Pancreas (tissue), 10 donors: Measurements from ENCODE around the gene ZBTB16. TPM values are rescaled to one million over a fixed set of nuclear protein-coding genes. Genes with fewer than 3 reads are reported as not detected.

Source experiments
- ATAC-seq, 4 donors: fragments of 200-7000 bp; cut with Tn5 transposase; one replicate each; pipeline versions ENCODE4 v1.8.0 to v1.9.1; 2020; ENCODE audit warnings: mild to moderate bottlenecking in 4 of 4, moderate library complexity in 4 of 4
- DNase-seq, 6 donors: peaks; one replicate each; pipeline ENCODE4 v3.0.0-alpha.2; 2020
- FAIRE-seq: peaks from 2 replicates; lab custom pipeline; 2012; peaks lifted over from hg19 to GRCh38; lab: Jason Lieb, UNC
- H3K27ac ChIP-seq, 4 donors: fragments of 200-600 bp; sonication (generic); 1 replicate in 3 of 4; 2 replicates in 1 of 4; pipeline versions ENCODE4 v1.5.0 to v1.8.0; 2020
- H3K27me3 ChIP-seq, 4 donors: fragments of 200-600 bp; one replicate each; pipeline ENCODE4 v1.8.0; 2021
- H3K36me3 ChIP-seq, 3 donors: fragments of 200-600 bp; sonication (generic) in 1 of 3; one replicate each; pipeline versions ENCODE4 v1.5.0 to v1.8.0; 2020 to 2021
- H3K4me1 ChIP-seq, 3 donors: fragments of 200-600 bp; one replicate each; pipeline ENCODE4 v1.8.0; 2021
- H3K4me3 ChIP-seq, 4 donors: fragments of 200-600 bp; sonication (generic) in 2 of 4; one replicate each; pipeline versions ENCODE4 v1.5.0 to v1.8.0; 2020 to 2021
- H3K9me3 ChIP-seq, 4 donors: fragments of 200-600 bp; one replicate each; pipeline ENCODE4 v1.8.0; 2021
- WGBS, 2 donors: extraction: QIAGEN DNeasy Blood & Tissue Kit; methylation state at CpG; one replicate each; pipeline ENCODE4 v1.1.7; 2013; 5-methylcytosine and 5-hydroxymethylcytosine counted together
- intact Hi-C, 3 donors: fragments of 100-400 bp; cut with DNase I; formaldehyde crosslinking; loops; one replicate each; pipeline versions ENCODE4 v1.11.1 to v1.14.2; 2022
- polyA plus RNA-seq, 2 donors: library from polyadenylated mRNA; stranded (reverse); fragments of 200-250 nt; gene quantifications; one replicate each; pipeline ENCODE4 v1.2.3, GENCODE V29; 2013
- total RNA-seq, 6 donors: library from RNA; stranded (reverse); fragmentation: NEBNext Ultra II Directional in 4 of 6; extraction: Animal tissue kit (Norgen Biotek cat#: 25700) in 4 of 6; gene quantifications; one replicate each; pipeline versions ENCODE4 v1.2.1 to v1.2.4, GENCODE V29; 2021 to 2023
- TF ChIP-seq, protein P1 (sequence below), 4 donors: fragments of 200-600 bp; sonication (generic) in 3 of 4; IDR thresholded peaks; one replicate each; pipeline versions ENCODE4 v1.5.0 to v1.8.0; 2021; ENCODE audit warnings: antibody characterized with exemption in 4 of 4
- donor health status: healthy with polysubstance abuse.
- donor health status: DM: no; HTN: no; CAD: no; lungs with moderate emphysema.
- donor health status: DM: no; HTN: no; CAD: no.
- donor health status: control.
- donor health status: control.
- donor health status: Bipolar disorder and iron deficiency.
- donor health status: DM: yes; HTN: yes; CAD: no.
- donor health status: DM: no; HTN: no; CAD: no.
- donor health status: DM: no; HTN: no; CAD: no.
- donor health status: DM: yes; HTN: yes; CAD: no.

Gene ZBTB16
- total and polyA plus RNA-seq, 8 donors, result 8.1 to 76.4 (median 42.3) TPM

GRCh38 chr11:114098927-114099326 is 39.4 kb downstream of the ZBTB16 start:
- ATAC-seq, result peak; percentile 87 to 92 (median 88)
- no peaks in the 10 kb centered on the region for H3K36me3 ChIP-seq
- peak in 3 of 6 donors; percentile 64 to 71 (median 70) for DNase-seq
- H3K27me3 ChIP-seq, result no peaks in the 10 kb centered on the region
- TF ChIP-seq, protein P1, sequence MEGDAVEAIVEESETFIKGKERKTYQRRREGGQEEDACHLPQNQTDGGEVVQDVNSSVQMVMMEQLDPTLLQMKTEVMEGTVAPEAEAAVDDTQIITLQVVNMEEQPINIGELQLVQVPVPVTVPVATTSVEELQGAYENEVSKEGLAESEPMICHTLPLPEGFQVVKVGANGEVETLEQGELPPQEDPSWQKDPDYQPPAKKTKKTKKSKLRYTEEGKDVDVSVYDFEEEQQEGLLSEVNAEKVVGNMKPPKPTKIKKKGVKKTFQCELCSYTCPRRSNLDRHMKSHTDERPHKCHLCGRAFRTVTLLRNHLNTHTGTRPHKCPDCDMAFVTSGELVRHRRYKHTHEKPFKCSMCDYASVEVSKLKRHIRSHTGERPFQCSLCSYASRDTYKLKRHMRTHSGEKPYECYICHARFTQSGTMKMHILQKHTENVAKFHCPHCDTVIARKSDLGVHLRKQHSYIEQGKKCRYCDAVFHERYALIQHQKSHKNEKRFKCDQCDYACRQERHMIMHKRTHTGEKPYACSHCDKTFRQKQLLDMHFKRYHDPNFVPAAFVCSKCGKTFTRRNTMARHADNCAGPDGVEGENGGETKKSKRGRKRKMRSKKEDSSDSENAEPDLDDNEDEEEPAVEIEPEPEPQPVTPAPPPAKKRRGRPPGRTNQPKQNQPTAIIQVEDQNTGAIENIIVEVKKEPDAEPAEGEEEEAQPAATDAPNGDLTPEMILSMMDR (IDR thresholded peaks at IDR 0.05), result no peak
- 6 to 18% methylated on average over 3 of the region's 3 CpGs for WGBS, 2 donors
- intact Hi-C loops, result no loop called here
- H3K27ac ChIP-seq, result peak overlapping the region; percentile 50 to 89 (median 71)
- H3K9me3 ChIP-seq, result no peaks in the 10 kb centered on the region
- FAIRE-seq, result no peak
- H3K4me1 ChIP-seq, result peaks cover 57 to 71% (median 62%) of the 10 kb centered on the region in 3 donors
- H3K4me3 ChIP-seq, result peak overlapping the region in 1 of 4 donors; percentile 27

DNA sequence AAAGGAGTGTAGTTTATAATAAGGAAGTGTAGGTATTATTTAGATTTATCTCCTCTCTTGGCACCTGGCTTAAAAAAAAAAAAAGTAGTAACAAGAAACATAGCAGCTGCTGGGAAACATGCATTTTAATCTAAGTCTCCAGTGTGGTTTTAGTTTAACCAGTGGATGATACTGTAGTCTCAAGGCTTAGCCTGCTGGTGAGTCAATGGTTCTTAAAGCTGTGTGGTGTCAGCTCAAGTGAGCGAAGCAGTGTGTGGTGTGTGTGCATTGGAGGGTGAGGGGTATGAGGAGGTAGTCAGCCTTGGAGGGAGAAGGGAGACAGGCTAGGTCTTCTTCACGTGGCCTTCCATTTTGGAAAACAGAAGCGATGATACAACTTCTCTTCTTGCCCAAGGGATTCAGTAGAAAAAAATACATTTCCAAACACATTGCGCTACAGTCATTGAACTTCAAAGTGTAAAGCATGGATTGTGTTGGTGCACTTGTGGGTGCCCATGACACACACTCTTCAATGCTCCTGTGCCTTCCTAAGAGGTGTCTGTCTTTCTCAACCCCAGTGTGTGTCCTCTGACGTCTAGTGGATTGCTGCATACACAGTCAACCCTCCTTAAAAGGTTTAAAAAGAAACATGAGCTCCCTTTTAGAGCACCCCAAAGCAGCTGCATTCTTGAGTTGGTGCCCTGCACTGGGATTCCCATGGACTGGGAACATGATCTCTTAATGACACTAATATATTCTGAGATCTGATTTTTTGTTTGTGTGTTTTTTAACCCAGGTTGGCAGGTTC is 40.1 kb downstream of the ZBTB16 start:
- no peak for FAIRE-seq
- no peaks in the 10 kb centered on the region for H3K9me3 ChIP-seq
- DNase-seq, result peak in 2 of 6 donors; percentile 53
- TF ChIP-seq, protein P1 (IDR thresholded peaks at IDR 0.05), result no peak
- WGBS, 2 donors, result 26 to 47% methylated on average over 5 of the region's 5 CpGs
- peak; percentile 80 to 87 (median 84) for ATAC-seq
- H3K4me1 ChIP-seq, result peaks cover 57 to 71% (median 64%) of the 10 kb centered on the region in 3 donors
- intact Hi-C loops, result loop anchor here in 1 of 3 donors (10.0 kb wide), 1 partner anchor 55 kb away; no protein-coding TSS in a partner anchor
- H3K36me3 ChIP-seq, result no peaks in the 10 kb centered on the region
- no peaks in the 10 kb centered on the region for H3K27me3 ChIP-seq
- peak overlapping the region; percentile 50 to 89 (median 71) for H3K27ac ChIP-seq
- peak overlapping the region in 1 of 4 donors; percentile 15 for H3K4me3 ChIP-seq

GRCh38 chr11:114102993-114103896 is 43.7 kb downstream of the ZBTB16 start:
- intact Hi-C loops, result loop anchor here in 1 of 3 donors (10.0 kb wide), 1 partner anchor 52 kb away; no protein-coding TSS in a partner anchor
- 84% methylated on average over 13 of the region's 13 CpGs for WGBS, 2 donors
- Histone ChIP-seq H3K27me3 (no peaks in the 10 kb centered on the region), H3K27ac (no peak overlapping the region), H3K4me1 (peaks cover 30 to 44% (median 42%) of the 10 kb centered on the region in 3 donors), H3K4me3 (no peak overlapping the region), H3K9me3 (no peaks in the 10 kb centered on the region), H3K36me3 (no peaks in the 10 kb centered on the region)
- ATAC-seq, result no peak
- TF ChIP-seq, protein P1 (IDR thresholded peaks at IDR 0.05), result no peak
- no peak for DNase-seq
- no peak for FAIRE-seq

DNA sequence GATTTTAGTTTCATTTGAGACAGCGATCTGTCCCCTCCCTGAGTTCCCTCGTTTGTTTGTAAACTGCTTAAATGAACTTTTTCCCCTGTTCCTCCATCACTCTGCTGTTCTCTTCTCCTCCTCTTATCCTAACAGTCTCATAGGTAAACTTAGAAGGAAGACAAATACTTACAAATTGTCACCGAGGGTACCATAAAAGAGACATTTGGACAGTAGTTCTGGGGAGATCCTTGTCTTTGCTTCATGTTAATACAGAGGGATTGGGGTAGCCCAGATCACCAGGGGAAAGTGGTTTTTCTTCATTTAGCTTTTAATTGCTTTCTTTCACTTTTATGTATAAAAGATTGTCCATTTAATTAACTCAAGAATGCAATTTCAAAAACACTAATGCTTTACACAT is 46.1 kb downstream of the ZBTB16 start:
- DNase-seq, result no peak
- Histone ChIP-seq H3K4me1 (peaks cover 28 to 38% (median 32%) of the 10 kb centered on the region in 3 donors), H3K27me3 (no peaks in the 10 kb centered on the region), H3K4me3 (no peak overlapping the region), H3K9me3 (no peaks in the 10 kb centered on the region), H3K27ac (no peak overlapping the region), H3K36me3 (no peaks in the 10 kb centered on the region)
- TF ChIP-seq, protein P1 (IDR thresholded peaks at IDR 0.05), result no peak
- intact Hi-C loops, result loop anchor here in 1 of 3 donors (10.0 kb wide), 1 partner anchor 49 kb away; no protein-coding TSS in a partner anchor
- no peak for ATAC-seq
- FAIRE-seq, result no peak
- WGBS, 2 donors, result 71 to 72% methylated on average over 3 of the region's 3 CpGs
